Muscle layer of colon (tissue), 2 donors: Measurements from ENCODE around the gene KIF16B.
"Not testable (repeated sequence)": the region's sequence is repeated elsewhere in the genome, so short reads cannot be mapped to it uniquely, and the experiment has no call there.

Source experiments
- H3K27ac ChIP-seq: one replicate; pipeline ENCODE4 v1.7.0; 2013; ENCODE audit warnings: low read depth, mild to moderate bottlenecking, low read length, moderate library complexity
- H3K27me3 ChIP-seq, 2 donors: one replicate each; pipeline ENCODE4 v1.7.0; 2013; ENCODE audit warnings: low read length in 2 of 2, mild to moderate bottlenecking in 2 of 2; ENCODE audit not compliant: insufficient read depth in 2 of 2, control insufficient read depth in 1 of 2
- H3K36me3 ChIP-seq: one replicate; pipeline ENCODE4 v1.7.0; 2013; ENCODE audit warnings: mild to moderate bottlenecking, low read length; ENCODE audit not compliant: insufficient read depth
- H3K4me1 ChIP-seq: one replicate; pipeline ENCODE4 v1.7.0; 2013; ENCODE audit warnings: mild to moderate bottlenecking, low read length; ENCODE audit not compliant: insufficient read depth
- H3K4me3 ChIP-seq, 2 donors: one replicate each; pipeline ENCODE4 v1.7.0; 2013; ENCODE audit warnings: low read length in 2 of 2, low read depth in 1 of 2, mild to moderate bottlenecking in 1 of 2, moderate library complexity in 1 of 2
- H3K9ac ChIP-seq: one replicate; pipeline ENCODE4 v1.7.0; 2013; ENCODE audit warnings: low read length
- H3K9me3 ChIP-seq: one replicate; pipeline ENCODE4 v1.7.0; 2013; ENCODE audit warnings: mild to moderate bottlenecking, low read length
- donor health status: abdominal sarcoma.
- donor health status: Adenocarcinoma of cecum.

The KIF16B gene

GRCh38 chr20:16241911-16242310 is 331.3 kb downstream of the KIF16B start:
- no peak overlapping the region for H3K9ac ChIP-seq
- no peaks in the 10 kb centered on the region for H3K9me3 ChIP-seq
- no peaks in the 10 kb centered on the region for H3K36me3 ChIP-seq
- no peaks in the 10 kb centered on the region for H3K27me3 ChIP-seq
- no peak overlapping the region for H3K4me3 ChIP-seq
- no peaks in the 10 kb centered on the region for H3K4me1 ChIP-seq
- H3K27ac ChIP-seq, result no peak overlapping the region

GRCh38 chr20:16240355-16240754 is 332.9 kb downstream of the KIF16B start:
- no peak overlapping the region for H3K27ac ChIP-seq
- H3K4me3 ChIP-seq, result no peak overlapping the region
- no peaks in the 10 kb centered on the region for H3K27me3 ChIP-seq
- H3K36me3 ChIP-seq, result no peaks in the 10 kb centered on the region
- H3K9ac ChIP-seq, result no peak overlapping the region
- no peaks in the 10 kb centered on the region for H3K4me1 ChIP-seq
- H3K9me3 ChIP-seq, result no peaks in the 10 kb centered on the region

- no peak overlapping the region for H3K4me3 ChIP-seq
- no peaks in the 10 kb centered on the region for H3K9me3 ChIP-seq
- no peak overlapping the region for H3K27ac ChIP-seq
- no peak overlapping the region for H3K9ac ChIP-seq
- no peaks in the 10 kb centered on the region for H3K27me3 ChIP-seq
- H3K36me3 ChIP-seq, result no peaks in the 10 kb centered on the region
- H3K4me1 ChIP-seq, result no peaks in the 10 kb centered on the region
Observed at GRCh38 chr20:16236589-16237241, 336.5 kb downstream of the KIF16B start.

GRCh38 chr20:16230402-16230801 is 342.8 kb downstream of the KIF16B start:
- no peak overlapping the region for H3K27ac ChIP-seq
- H3K9ac ChIP-seq, result no peak overlapping the region
- no peaks in the 10 kb centered on the region for H3K36me3 ChIP-seq
- H3K4me3 ChIP-seq, result no peak overlapping the region
- no peaks in the 10 kb centered on the region for H3K4me1 ChIP-seq
- no peaks in the 10 kb centered on the region for H3K9me3 ChIP-seq
- H3K27me3 ChIP-seq, result no peaks in the 10 kb centered on the region

DNA sequence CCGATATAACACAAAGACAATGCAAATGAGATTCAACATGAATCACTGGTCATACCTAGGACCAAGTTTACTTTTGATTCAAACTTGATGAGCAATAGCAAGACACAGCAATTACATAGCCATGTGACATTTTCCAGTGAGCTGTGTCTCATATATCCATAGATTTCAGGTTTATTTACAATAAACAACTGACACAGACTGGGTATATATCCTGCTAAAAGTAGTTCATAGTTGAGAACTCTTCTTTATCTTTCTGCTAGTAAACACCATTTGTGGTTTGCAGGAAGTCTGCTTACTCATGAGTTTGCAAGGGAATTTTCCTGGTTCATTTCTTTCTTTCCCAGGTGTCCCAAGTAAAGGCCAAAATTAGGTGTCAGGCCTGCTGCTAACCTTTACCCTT is 343.4 kb downstream of the KIF16B start:
- Histone ChIP-seq H3K4me3 (no peak overlapping the region), H3K9me3 (no peaks in the 10 kb centered on the region), H3K4me1 (no peaks in the 10 kb centered on the region), H3K27ac (no peak overlapping the region), H3K36me3 (no peaks in the 10 kb centered on the region), H3K27me3 (no peaks in the 10 kb centered on the region), H3K9ac (no peak overlapping the region)

GRCh38 chr20:16228722-16229121 is 344.5 kb downstream of the KIF16B start:
- H3K9me3 ChIP-seq, result no peaks in the 10 kb centered on the region
- no peak overlapping the region for H3K9ac ChIP-seq
- H3K27ac ChIP-seq, result no peak overlapping the region
- no peaks in the 10 kb centered on the region for H3K27me3 ChIP-seq
- no peak overlapping the region for H3K4me3 ChIP-seq
- no peaks in the 10 kb centered on the region for H3K4me1 ChIP-seq
- H3K36me3 ChIP-seq, result no peaks in the 10 kb centered on the region

DNA sequence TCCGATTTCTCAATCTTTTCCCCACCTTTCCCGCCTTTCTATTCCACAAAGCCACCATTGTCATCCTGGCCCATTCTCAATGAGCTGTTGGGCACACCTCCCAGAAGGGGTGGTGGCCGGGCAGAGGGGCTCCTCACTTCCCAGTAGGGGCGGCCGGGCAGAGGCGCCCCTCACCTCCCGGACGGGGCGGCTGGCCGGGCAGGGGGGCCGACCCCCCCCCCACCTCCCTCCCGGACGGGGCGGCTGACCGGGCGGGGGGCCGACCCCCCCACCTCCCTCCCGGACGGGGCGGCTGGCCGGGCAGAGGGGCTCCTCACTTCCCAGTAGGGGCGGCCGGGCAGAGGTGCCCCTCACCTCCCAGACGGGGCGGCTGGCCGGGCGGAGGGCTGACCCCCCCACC is 346.3 kb downstream of the KIF16B start:
- H3K9me3 ChIP-seq, result not testable (repeated sequence)

GRCh38 chr20:16224836-16225235 is 348.4 kb downstream of the KIF16B start:
- no peak overlapping the region for H3K9ac ChIP-seq
- H3K36me3 ChIP-seq, result no peaks in the 10 kb centered on the region
- H3K4me3 ChIP-seq, result no peak overlapping the region
- H3K27me3 ChIP-seq, result no peaks in the 10 kb centered on the region
- H3K27ac ChIP-seq, result no peak overlapping the region
- no peaks in the 10 kb centered on the region for H3K4me1 ChIP-seq
- H3K9me3 ChIP-seq, result no peaks in the 10 kb centered on the region

More for the DNA sequence above, 346.3 kb downstream of the KIF16B start:
- H3K9ac ChIP-seq, H3K27me3 ChIP-seq, H3K27ac ChIP-seq, H3K36me3 ChIP-seq, H3K4me1 ChIP-seq, H3K4me3 ChIP-seq: not testable (repeated sequence)

GRCh38 chr20:16222859-16223411 is 350.3 kb downstream of the KIF16B start:
- no peaks in the 10 kb centered on the region for H3K9me3 ChIP-seq
- no peak overlapping the region for H3K9ac ChIP-seq
- no peaks in the 10 kb centered on the region for H3K4me1 ChIP-seq
- no peak overlapping the region for H3K27ac ChIP-seq
- H3K36me3 ChIP-seq, result no peaks in the 10 kb centered on the region
- H3K4me3 ChIP-seq, result no peak overlapping the region
- no peaks in the 10 kb centered on the region for H3K27me3 ChIP-seq
